Measurements from ENCODE around the gene PPP4R3A.
"Not testable (repeated sequence)": the region's sequence is repeated elsewhere in the genome, so short reads cannot be mapped to it uniquely, and the experiment has no call there.

PPP4R3A gene

GRCh38 chr14:91429385-91429784 lies 80.7 kb downstream of the PPP4R3A start:
- no peak for DNase-seq

GRCh38 chr14:91428931-91429330 lies 81.2 kb downstream of the PPP4R3A start:
- not testable (repeated sequence) for DNase-seq

GRCh38 chr14:91425531-91425944 lies 84.6 kb downstream of the PPP4R3A start:
- DNase-seq, result not testable (repeated sequence)

GRCh38 chr14:91424813-91425530 lies 85.1 kb downstream of the PPP4R3A start:
- no peak for DNase-seq

GRCh38 chr14:91420686-91421085 lies 89.4 kb downstream of the PPP4R3A start:
- no peak for DNase-seq

GRCh38 chr14:91419451-91419850 lies 90.7 kb downstream of the PPP4R3A start:
- DNase-seq, result no peak

- no peak for DNase-seq
These were observed 91.1 kb downstream of the PPP4R3A start for GRCh38 chr14:91419044-91419397.

- peak; percentile 31 for DNase-seq
These were observed 91.6 kb downstream of the PPP4R3A start for GRCh38 chr14:91418387-91419043.

- peak; percentile 20 for DNase-seq
These were observed 92.1 kb downstream of the PPP4R3A start for GRCh38 chr14:91417983-91418386.

GRCh38 chr14:91417120-91417982 lies 92.8 kb downstream of the PPP4R3A start, which contains the start of gene CCDC88C:
TSS of gene CCDC88C (minus strand) at chr14:91417820. CDS start at chr14:91417690, 130 bp downstream.
- no peak for DNase-seq

- DNase-seq, result no peak
These were observed 93.4 kb downstream of the PPP4R3A start for GRCh38 chr14:91416744-91417119.

GRCh38 chr14:91415794-91416743 lies 94.0 kb downstream of the PPP4R3A start:
- DNase-seq, result no peak

- DNase-seq, result no peak
These were observed 95.7 kb downstream of the PPP4R3A start for GRCh38 chr14:91414475-91414833.

- DNase-seq, result no peak
These were observed 96.3 kb downstream of the PPP4R3A start for GRCh38 chr14:91413547-91414474.

- DNase-seq, result no peak
These were observed 97.2 kb downstream of the PPP4R3A start for GRCh38 chr14:91412939-91413338.

GRCh38 chr14:91410771-91411536 lies 99.2 kb downstream of the PPP4R3A start:
- DNase-seq, result no peak

GRCh38 chr14:91409928-91410718 lies 100.0 kb downstream of the PPP4R3A start:
- no peak for DNase-seq

- DNase-seq, result not testable (repeated sequence)
These were observed 100.9 kb downstream of the PPP4R3A start for GRCh38 chr14:91409240-91409639.
